H1 (cell line): ENCODE data around the gene MRPS10. TPM values are rescaled to one million over a fixed set of nuclear protein-coding genes. Genes with fewer than 3 reads are reported as not detected.

Experiments used
- CTCF ChIA-PET: fragments of 300-600 bp; sonication (Branson Sonifier 250); formaldehyde crosslinking; loops from one replicate; lab custom pipeline; 2021; ENCODE audit not compliant: partially characterized antibody; lab: Charles Lee
- POLR2A ChIA-PET: fragments of 300-600 bp; sonication (Branson Sonifier 250); formaldehyde crosslinking; loops from one replicate; lab custom pipeline; 2021; ENCODE audit warnings: inconsistent platforms; ENCODE audit not compliant: partially characterized antibody; lab: Charles Lee
- DNase-seq, 2 experiments: peaks; one replicate each; pipeline versions ENCODE4 v3.0.0 to v3.0.0-alpha.2; 2010 to 2022; ENCODE audit warnings: low spot score in 2 of 2, low read depth in 1 of 2, mixed read lengths in 1 of 2
- FAIRE-seq: peaks from 2 replicates; lab custom pipeline; 2011; peaks lifted over from hg19 to GRCh38; lab: Jason Lieb, UNC
- H2AFZ ChIP-seq: 2 replicates; pipeline ENCODE4 v1.8.1; 2012; ENCODE audit warnings: low read length, inconsistent platforms
- H2AK5ac ChIP-seq: 2 replicates; pipeline ENCODE4 v1.6.1; 2013; ENCODE audit warnings: low read depth, low read length
- H2BK120ac ChIP-seq: replicated peaks from 2 replicates; pipeline ENCODE3; 2013; ENCODE audit warnings: low read depth, low read length, inconsistent platforms
- H2BK12ac ChIP-seq: 2 replicates; pipeline ENCODE4 v1.6.1; 2013; ENCODE audit warnings: low read depth, low read length
- H2BK15ac ChIP-seq: 2 replicates; pipeline ENCODE4 v1.6.1; 2013; ENCODE audit warnings: low read length
- H2BK20ac ChIP-seq: 2 replicates; pipeline ENCODE4 v1.6.1; 2013; ENCODE audit warnings: low read length
- H2BK5ac ChIP-seq: 2 replicates; pipeline ENCODE4 v1.6.1; 2013; ENCODE audit warnings: low read depth, low read length
- H3K14ac ChIP-seq: 2 replicates; pipeline ENCODE4 v1.6.1; 2013; ENCODE audit warnings: inconsistent platforms; ENCODE audit not compliant: insufficient read length
- H3K18ac ChIP-seq: 2 replicates; pipeline ENCODE4 v1.6.1; 2013; ENCODE audit warnings: low read length; ENCODE audit errors: extremely low read depth
- H3K23ac ChIP-seq: 2 replicates; pipeline ENCODE4 v1.6.1; 2013; ENCODE audit warnings: inconsistent platforms; ENCODE audit not compliant: insufficient read length
- H3K23me2 ChIP-seq: 2 replicates; pipeline ENCODE4 v1.6.1; 2013; ENCODE audit warnings: low read depth, low read length
- H3K27ac ChIP-seq: 2 replicates; pipeline ENCODE4 v1.6.1; 2011; ENCODE audit warnings: low read depth, low read length, inconsistent platforms
- H3K27me3 ChIP-seq, 4 experiments: replicated peaks in 1 of 4; 1 replicate in 1 of 4; 2 replicates in 3 of 4; pipeline versions ENCODE4 v1.6.1 to v1.8.1; 2011 to 2013; ENCODE audit warnings: low read length in 3 of 4, mild to moderate bottlenecking in 3 of 4, inconsistent platforms in 2 of 4, mixed read lengths in 2 of 4, moderate library complexity in 1 of 4; ENCODE audit not compliant: control insufficient read depth in 3 of 4, insufficient read depth in 3 of 4; ENCODE audit errors: extremely low read depth in 1 of 4
- H3K36me3 ChIP-seq, 4 experiments: 2 replicates each; pipeline versions ENCODE4 v1.6.1 to v1.8.1; 2011 to 2013; ENCODE audit warnings: mild to moderate bottlenecking in 4 of 4, low read length in 3 of 4, moderate library complexity in 2 of 4, control low read depth in 1 of 4, inconsistent platforms in 1 of 4; ENCODE audit not compliant: insufficient read depth in 4 of 4, control insufficient read depth in 2 of 4
- H3K4ac ChIP-seq: replicated peaks from 2 replicates; pipeline ENCODE3; 2013; ENCODE audit warnings: low read length, low read depth, mixed read lengths, inconsistent platforms; ENCODE audit not compliant: insufficient read length
- H3K4me1 ChIP-seq, 4 experiments: replicated peaks in 1 of 4; 1 replicate in 1 of 4; 2 replicates in 3 of 4; pipeline versions ENCODE4 v1.6.1 to v1.8.1; 2011 to 2013; ENCODE audit warnings: low read length in 3 of 4, inconsistent platforms in 2 of 4, mixed read lengths in 1 of 4; ENCODE audit not compliant: insufficient read depth in 4 of 4, control insufficient read depth in 3 of 4
- H3K4me2 ChIP-seq, 2 experiments: 2 replicates each; pipeline versions ENCODE4 v1.6.1 to v1.8.1; 2011 to 2013; ENCODE audit warnings: low read depth in 2 of 2, low read length in 2 of 2, control low read depth in 1 of 2, inconsistent platforms in 1 of 2, mild to moderate bottlenecking in 1 of 2; ENCODE audit not compliant: insufficient read depth in 1 of 2
- H3K4me3 ChIP-seq, 4 experiments: fragments of 200-600, 300-600 bp in 1 of 4; sonication (generic), shearing (Covaris generic), sonication (Bioruptor Twin) in 1 of 4; 2 replicates each; pipeline versions ENCODE4 v1.5.1 to v1.8.1; 2011 to 2016; ENCODE audit warnings: low read length in 4 of 4, low read depth in 3 of 4, control low read depth in 2 of 4, inconsistent platforms in 2 of 4, mild to moderate bottlenecking in 2 of 4, mixed read lengths in 1 of 4, moderate library complexity in 1 of 4; ENCODE audit not compliant: insufficient read depth in 2 of 4; ENCODE audit errors: extremely low read depth in 1 of 4
- H3K56ac ChIP-seq: replicated peaks from 2 replicates; pipeline ENCODE3; 2013; ENCODE audit warnings: low read depth, mild to moderate bottlenecking, mixed read lengths, low read length, inconsistent platforms; ENCODE audit not compliant: insufficient read length
- H3K79me1 ChIP-seq: 2 replicates; pipeline ENCODE4 v1.6.1; 2013; ENCODE audit warnings: low read depth, low read length, control low read depth
- H3K79me2 ChIP-seq, 2 experiments: 2 replicates each; pipeline versions ENCODE4 v1.6.1 to v1.8.1; 2012 to 2013; ENCODE audit warnings: low read length in 2 of 2, mild to moderate bottlenecking in 2 of 2, inconsistent platforms in 1 of 2; ENCODE audit not compliant: insufficient read depth in 2 of 2, control insufficient read depth in 1 of 2
- H3K9ac ChIP-seq, 4 experiments: replicated peaks in 1 of 4; 1 replicate in 1 of 4; 2 replicates in 3 of 4; pipeline versions ENCODE4 v1.6.1 to v1.8.1; 2011 to 2013; ENCODE audit warnings: low read depth in 3 of 4, low read length in 3 of 4, control low read depth in 2 of 4, mild to moderate bottlenecking in 2 of 4, moderate library complexity in 2 of 4, inconsistent platforms in 1 of 4; ENCODE audit errors: extremely low read depth in 1 of 4
- H3K9me3 ChIP-seq, 2 experiments: 2 replicates each; pipeline versions ENCODE4 v1.6.1 to v1.8.1; 2012 to 2013; ENCODE audit warnings: mild to moderate bottlenecking in 2 of 2, moderate library complexity in 2 of 2, control low read depth in 1 of 2, inconsistent platforms in 1 of 2, low read depth in 1 of 2, low read length in 1 of 2, mixed read lengths in 1 of 2; ENCODE audit not compliant: insufficient read depth in 2 of 2
- H4K20me1 ChIP-seq, 2 experiments: replicated peaks in 1 of 2; 2 replicates each; pipeline versions ENCODE3 to v1.8.1; 2011 to 2013; ENCODE audit warnings: inconsistent platforms in 2 of 2, low read length in 2 of 2, mild to moderate bottlenecking in 1 of 2; ENCODE audit not compliant: insufficient read depth in 2 of 2, control insufficient read depth in 1 of 2
- H4K5ac ChIP-seq: 2 replicates; pipeline ENCODE4 v1.6.1; 2013; ENCODE audit warnings: low read length, low read depth, mixed read lengths, inconsistent platforms; ENCODE audit not compliant: insufficient read length
- H4K8ac ChIP-seq: 2 replicates; pipeline ENCODE4 v1.8.0; 2013; ENCODE audit warnings: mild to moderate bottlenecking, moderate library complexity, low read length, inconsistent platforms; ENCODE audit not compliant: insufficient read depth; ENCODE audit errors: extremely low read depth
- H4K91ac ChIP-seq: replicated peaks from 2 replicates; pipeline ENCODE3; 2013; ENCODE audit warnings: low read length, mixed read lengths, inconsistent platforms; ENCODE audit not compliant: insufficient read length
- EGR1 ChIP-seq: IDR thresholded peaks from 2 replicates; pipeline ENCODE4 v1.6.1; 2011; ENCODE audit warnings: low read depth, low read length, borderline replicate concordance
- HDAC2 ChIP-seq, 2 experiments: fragments of 300-600 bp in 1 of 2; sonication (generic) in 1 of 2; IDR thresholded peaks; 2 replicates each; pipeline ENCODE4 v1.6.1; 2011 to 2012; ENCODE audit warnings: low read depth in 2 of 2, low read length in 2 of 2, mild to moderate bottlenecking in 2 of 2, moderate library complexity in 2 of 2, borderline replicate concordance in 1 of 2, inconsistent platforms in 1 of 2
- RFX5 ChIP-seq: IDR thresholded peaks from 2 replicates; pipeline ENCODE4 v1.6.1; 2011; ENCODE audit warnings: low read depth, low read length, improper control_type of control experiment, borderline replicate concordance
- SP2 ChIP-seq: IDR thresholded peaks from 2 replicates; pipeline ENCODE4 v1.6.1; 2012; ENCODE audit warnings: mild to moderate bottlenecking, low read length, inconsistent platforms
- SP4 ChIP-seq: IDR thresholded peaks from 2 replicates; pipeline ENCODE4 v1.6.1; 2012; ENCODE audit warnings: low read length, inconsistent platforms
- ZNF274 ChIP-seq: IDR thresholded peaks from 2 replicates; pipeline ENCODE4 v1.7.0; 2012; ENCODE audit warnings: low read length, borderline replicate concordance; ENCODE audit errors: extremely low read depth
- WGBS, 2 experiments: shearing (Covaris generic) in 1 of 2; methylation state at CpG; one replicate each; pipeline versions ENCODE4 v1.1.6 to v1.1.7; 2013 to 2015; ENCODE audit warnings: low lambda C conversion rate in 2 of 2, mixed read lengths in 2 of 2, inconsistent platforms in 1 of 2, low coverage in 1 of 2, missing lambda C conversion rate in 1 of 2; ENCODE audit not compliant: insufficient replicate concordance in 2 of 2, insufficient coverage in 1 of 2, insufficient read length in 1 of 2; ENCODE audit errors: extremely low coverage in 1 of 2, missing lambda C conversion rate in 1 of 2; 5-methylcytosine and 5-hydroxymethylcytosine counted together
- polyA plus RNA-seq, 7 experiments: library from polyadenylated mRNA; depleted of rRNA in 3 of 7; stranded (reverse) in 5 of 7; unstranded in 2 of 7; fragments of >200 nt in 5 of 7; fragments of 200-250 nt in 2 of 7; gene quantifications; 1 replicate in 5 of 7; 2 replicates in 1 of 7; 4 replicates in 1 of 7; pipeline versions ENCODE4 v1.2.1 to v1.2.3, GENCODE V29; 2011 to 2013; ENCODE audit warnings: missing spikeins in 2 of 7, mixed read lengths in 2 of 7
- total RNA-seq: library from RNA; stranded (reverse); fragmentation: NEBNext Ultra II Directional; extraction: Animal tissue kit (Norgen Biotek cat#: 25700); gene quantifications from 2 replicates; pipeline ENCODE4 v1.2.1, GENCODE V29; 2021
- TF ChIP-seq, protein P1 (sequence below): IDR thresholded peaks from 2 replicates; pipeline ENCODE4 v1.6.1; 2012; ENCODE audit warnings: inconsistent platforms

MRPS10 gene
- total and polyA plus RNA-seq, 2 of the 8 experiments (the other 6 are each of a cell fraction or from before 2014, with no cell fraction given), result 20.5 to 33.6 TPM

- Histone ChIP-seq H3K27me3 (no peaks in the 10 kb centered on the region), H2BK15ac (no peak overlapping the region), H2BK120ac (no peak overlapping the region), H3K23me2 (no peaks in the 10 kb centered on the region; the same call in 1 of the 2 replicates), H4K8ac (no peak overlapping the region), H2BK20ac (no peak overlapping the region), H4K20me1 (no peaks in the 10 kb centered on the region), H3K27ac (peak overlapping the region; percentile 52; the same call in 1 of the 2 replicates), H2AK5ac (no peak overlapping the region), H3K9me3 (no peaks in the 10 kb centered on the region), H3K4me3 (peak overlapping the region; percentile 93 to 97 (median 94)), H3K23ac (no peak overlapping the region), H3K79me1 (no peaks in the 10 kb centered on the region), H4K91ac (no peak overlapping the region), H4K5ac (no peak overlapping the region), H2BK5ac (0 out of 2 replicates have a peak overlapping the region, but pooled peaks have one; percentile 12), H3K79me2 (peaks cover 0 to 9% of the 10 kb centered on the region in 2 experiments; a peak in 2 of 4 replicates), H3K56ac (no peak overlapping the region), H3K4me2 (peak overlapping the region; percentile 69 to 70), H3K9ac (peak overlapping the region; percentile 73 to 88 (median 76)), H2BK12ac (no peak overlapping the region), H3K4ac (no peak overlapping the region), H3K18ac (no peak overlapping the region; the same call in 1 of the 2 replicates), H3K14ac (no peak overlapping the region), H2AFZ (peak overlapping the region; percentile 23; the same call in 1 of the 2 replicates), H3K36me3 (peaks cover 5 to 10% (median 8%) of the 10 kb centered on the region in 4 experiments; a peak in 4 of 8 replicates), H3K4me1 (no peaks in the 10 kb centered on the region; a peak in 1 of 7 replicates)
- ChIA-PET CTCF (interaction anchor here (0.6 to 7.5 kb wide), 10 partner anchors 12 to 681 kb away, joined by 3 to 52 read pairs (median 4); no protein-coding TSS in a partner anchor), POLR2A (interaction anchor here (1.0 to 1.2 kb wide), 3 partner anchors 55 to 296 kb away, joined by 3 to 5 read pairs (median 3); partner anchors contain the start of genes BYSL and MED20)
- FAIRE-seq (no peak), DNase-seq (no peak)
- 18% methylated on average over 5 of the region's 5 CpGs; no CpG with 5 or more reads in 1 of the 2 experiments for WGBS, 2 experiments
- TF ChIP-seq, protein P1, sequence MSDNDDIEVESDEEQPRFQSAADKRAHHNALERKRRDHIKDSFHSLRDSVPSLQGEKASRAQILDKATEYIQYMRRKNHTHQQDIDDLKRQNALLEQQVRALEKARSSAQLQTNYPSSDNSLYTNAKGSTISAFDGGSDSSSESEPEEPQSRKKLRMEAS, result no peak
- TF ChIP-seq SP4 (no peak), SP2 (no peak), RFX5 (no peak), HDAC2 (IDR thresholded peaks at IDR 0.05; ENCODE audit: borderline replicate concordance in 1 of 2, low read depth in 2 of 2, low read length in 2 of 2) (no peak), EGR1 (no peak), ZNF274 (no peak)
Observed at GRCh38 chr6:42217157-42217518, 523 bp downstream of the MRPS10 start.
